NCI-H1048 (cell line): ENCODE measurements around the gene VPS51.
A peak's percentile ranks its signal among the peaks of the same experiment; 100 is the strongest.

Experiments used
- DNase-seq: peaks from one replicate; lab custom pipeline; 2025; lab: John Stamatoyannopoulos, UW

The VPS51 gene

GRCh38 chr11:65119670-65119995, 23.6 kb downstream of the VPS51 start:
- DNase-seq = no peak

GRCh38 chr11:65120831-65121230, 24.8 kb downstream of the VPS51 start:
- no peak for DNase-seq

GRCh38 chr11:65121447-65121864, 25.4 kb downstream of the VPS51 start:
- no peak for DNase-seq

- DNase-seq = peak; percentile 98
Observed at GRCh38 chr11:65121865-65122696, 26.1 kb downstream of the VPS51 start, which contains the start of the genes FAU and MRPL49. Gene FAU (minus strand): TSS chr11:65122134. CDS start chr11:65121813, 321 bp downstream. Gene MRPL49 (plus strand): TSS chr11:65122321. CDS start chr11:65122347, 26 bp downstream.

GRCh38 chr11:65124480-65125196, 28.6 kb downstream of the VPS51 start:
- DNase-seq = no peak

- no peak for DNase-seq
Observed at GRCh38 chr11:65125197-65126056, 29.4 kb downstream of the VPS51 start.

- DNase-seq = no peak
Observed at GRCh38 chr11:65126624-65127274, 30.7 kb downstream of the VPS51 start.

- no peak for DNase-seq
Observed at GRCh38 chr11:65127473-65128181, 31.6 kb downstream of the VPS51 start.

- no peak for DNase-seq
Observed at GRCh38 chr11:65128182-65129145, 32.5 kb downstream of the VPS51 start.

- DNase-seq = no peak
Observed at GRCh38 chr11:65129649-65130441, 33.8 kb downstream of the VPS51 start.

- no peak for DNase-seq
Observed at GRCh38 chr11:65130631-65131416, 34.8 kb downstream of the VPS51 start.

- DNase-seq = no peak
Observed at GRCh38 chr11:65131417-65131776, 35.4 kb downstream of the VPS51 start.

- no peak for DNase-seq
Observed at GRCh38 chr11:65131895-65132237, 35.9 kb downstream of the VPS51 start.

GRCh38 chr11:65132238-65132987, 36.4 kb downstream of the VPS51 start:
- DNase-seq = no peak

- no peak for DNase-seq
Observed at GRCh38 chr11:65132988-65133700, 37.1 kb downstream of the VPS51 start.

- no peak for DNase-seq
Observed at GRCh38 chr11:65133724-65134123, 37.7 kb downstream of the VPS51 start.
